Measurements from ENCODE around the gene CEP85.

DNA sequence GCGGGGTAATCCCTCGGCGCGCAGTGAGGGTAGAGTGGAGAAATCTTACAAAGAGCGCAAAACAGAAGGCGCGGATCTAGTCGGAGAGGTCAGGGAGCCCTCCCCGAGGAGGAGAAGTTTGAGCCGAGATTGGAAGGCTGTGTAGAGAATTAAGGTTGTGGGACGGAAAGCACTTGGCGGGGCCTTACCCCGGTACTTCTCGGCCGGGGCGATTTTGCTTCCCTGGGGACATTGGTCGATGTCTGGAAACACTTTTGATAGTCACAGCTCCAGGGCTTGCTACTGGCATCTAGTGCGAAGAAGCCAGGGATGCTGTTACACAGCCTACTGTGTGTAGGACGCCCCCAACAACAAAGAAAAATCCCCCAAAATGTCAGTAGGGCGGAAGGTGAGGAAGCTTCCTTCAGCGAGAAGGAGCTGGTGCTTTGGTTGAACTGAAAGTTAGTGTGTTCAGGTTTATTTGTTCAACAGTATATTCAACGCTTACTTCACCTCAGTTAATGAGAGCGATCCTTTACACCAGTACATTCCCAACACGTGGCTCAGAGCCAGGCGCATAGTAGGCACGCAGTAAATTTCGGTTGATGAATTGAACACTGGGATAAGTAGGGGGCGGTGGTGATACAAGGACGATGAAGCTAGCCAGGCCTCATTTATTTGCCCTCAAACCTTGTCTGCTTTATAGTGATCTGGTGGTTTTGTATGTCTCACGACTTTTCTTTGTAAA is 807 bp downstream of the CEP85 start:
- no peak for TF ChIP-seq POLR2A (IDR thresholded peaks at IDR 0.05; ENCODE audit: low read depth, low read length)
- TF ChIP-seq POLR2AphosphoS5 (IDR thresholded peaks at IDR 0.05; ENCODE audit: low read depth, low read length): no peak
- TF ChIP-seq SPI1 (IDR thresholded peaks at IDR 0.05; ENCODE audit: low read depth, low read length): no peak
- TF ChIP-seq TAF1 (IDR thresholded peaks at IDR 0.05; ENCODE audit: low read depth, low read length): no peak
- no peak for TF ChIP-seq POU2F2 (IDR thresholded peaks at IDR 0.05; ENCODE audit: low read depth, low read length)

Measured in GM12891 (cell line).